GM10266 (cell line): ENCODE measurements around the gene LETM1.

Experiments
- DNase-seq: peaks from one replicate; pipeline ENCODE4 v3.0.0; 2012; ENCODE audit errors: extremely low spot score
- CTCF ChIP-seq: IDR thresholded peaks from 2 replicates; pipeline ENCODE4 v1.5.1; 2012; ENCODE audit warnings: mild to moderate bottlenecking, low read depth; ENCODE audit not compliant: control insufficient read depth, insufficient read depth; ENCODE audit errors: missing control alignments

LETM1 gene

GRCh38 chr4:1764670-1765069 is 91.3 kb downstream of the LETM1 start:
- TF ChIP-seq CTCF, result no peak
- no peak for DNase-seq

- TF ChIP-seq CTCF, result no peak
- peak; percentile 75 for DNase-seq
Measured at GRCh38 chr4:1763550-1764080, 92.3 kb downstream of the LETM1 start.

GRCh38 chr4:1763070-1763549 is 92.8 kb downstream of the LETM1 start:
- no peak for DNase-seq
- no peak for TF ChIP-seq CTCF

- no peak for DNase-seq
Measured at GRCh38 chr4:1762264-1763010, 93.5 kb downstream of the LETM1 start.

More at GRCh38 chr4:1762264-1763010, 93.5 kb downstream of the LETM1 start:
- TF ChIP-seq CTCF, result no peak
